ENCODE measurements around the gene TSPAN14. TPM values are rescaled to one million over a fixed set of nuclear protein-coding genes. Genes with fewer than 3 reads are reported as not detected.
A peak's percentile ranks its signal among the peaks of the same experiment; 100 is the strongest.

The TSPAN14 gene
- total and polyA plus RNA-seq, 2 of the 8 experiments (the other 6 are each of a cell fraction or from before 2014, with no cell fraction given) = 47.4 to 57.8 TPM

- Histone ChIP-seq H3K56ac (replicated peaks; ENCODE audit: insufficient read length, low read depth, low read length) (no peak overlapping the region), H4K8ac (ENCODE audit: extremely low read depth, insufficient read depth, low read length) (no peak overlapping the region), H3K9me3 (ENCODE audit: insufficient read depth in 2 of 2, low read depth in 1 of 2, low read length in 1 of 2) (no peaks in the 10 kb centered on the region), H3K23ac (ENCODE audit: insufficient read length) (no peak overlapping the region), H2AFZ (ENCODE audit: low read length) (no peak overlapping the region), H3K4me1 (replicated peaks in 1 of 4; ENCODE audit: control insufficient read depth in 3 of 4, insufficient read depth in 4 of 4, low read length in 3 of 4) (no peaks in the 10 kb centered on the region), H2BK5ac (ENCODE audit: low read depth, low read length) (no peak overlapping the region), H3K27ac (ENCODE audit: low read depth, low read length) (no peak overlapping the region), H3K4ac (replicated peaks; ENCODE audit: insufficient read length, low read depth, low read length) (no peak overlapping the region), H3K36me3 (ENCODE audit: control insufficient read depth in 2 of 4, insufficient read depth in 4 of 4, low read length in 3 of 4) (no peaks in the 10 kb centered on the region), H2BK15ac (ENCODE audit: low read length) (no peak overlapping the region), H3K4me3 (ENCODE audit: extremely low read depth in 1 of 4, insufficient read depth in 2 of 4, low read depth in 3 of 4, low read length in 4 of 4) (no peak overlapping the region), H3K23me2 (ENCODE audit: low read depth, low read length) (no peaks in the 10 kb centered on the region), H3K27me3 (replicated peaks in 1 of 4; ENCODE audit: control insufficient read depth in 3 of 4, extremely low read depth in 1 of 4, insufficient read depth in 3 of 4, low read length in 3 of 4) (no peaks in the 10 kb centered on the region; a peak in 1 of 7 replicates), H2BK12ac (ENCODE audit: low read depth, low read length) (no peak overlapping the region), H4K20me1 (replicated peaks in 1 of 2; ENCODE audit: control insufficient read depth in 1 of 2, insufficient read depth in 2 of 2, low read length in 2 of 2) (no peaks in the 10 kb centered on the region), H3K9ac (replicated peaks in 1 of 4; ENCODE audit: extremely low read depth in 1 of 4, low read depth in 3 of 4, low read length in 3 of 4) (no peak overlapping the region), H3K18ac (ENCODE audit: extremely low read depth, low read length) (no peak overlapping the region), H4K91ac (replicated peaks; ENCODE audit: insufficient read length, low read length) (no peak overlapping the region), H3K79me1 (ENCODE audit: low read depth, low read length) (no peaks in the 10 kb centered on the region), H2BK20ac (ENCODE audit: low read length) (no peak overlapping the region), H2BK120ac (replicated peaks; ENCODE audit: low read depth, low read length) (no peak overlapping the region), H3K14ac (ENCODE audit: insufficient read length) (no peak overlapping the region), H2AK5ac (ENCODE audit: low read depth, low read length) (no peak overlapping the region), H3K4me2 (ENCODE audit: insufficient read depth in 1 of 2, low read depth in 2 of 2, low read length in 2 of 2) (no peak overlapping the region), H3K79me2 (ENCODE audit: control insufficient read depth in 1 of 2, insufficient read depth in 2 of 2, low read length in 2 of 2) (no peaks in the 10 kb centered on the region), H4K5ac (ENCODE audit: insufficient read length, low read depth, low read length) (no peak overlapping the region)
- ChIA-PET POLR2A (ENCODE audit: partially characterized antibody) (interaction anchor here (1.1 kb wide), 1 partner anchor 89 kb away, joined by 3 read pairs; no protein-coding TSS in a partner anchor), CTCF (ENCODE audit: partially characterized antibody) (interaction anchor here (0.5 to 1.2 kb wide), 2 partner anchors 98 to 159 kb away, joined by 3 read pairs; no protein-coding TSS in a partner anchor)
- FAIRE-seq (no peak), DNase-seq (ENCODE audit: low read depth in 1 of 2, low spot score in 2 of 2) (peak in 1 of 2 experiments; percentile 14)
- 88% methylated on average over 4 of the region's 4 CpGs; no CpG with 5 or more reads in 1 of the 2 experiments for WGBS, 2 experiments (ENCODE audit: extremely low coverage in 1 of 2, insufficient coverage in 1 of 2, insufficient read length in 1 of 2, insufficient replicate concordance in 2 of 2, low coverage in 1 of 2, low lambda C conversion rate in 2 of 2, missing lambda C conversion rate in 1 of 2)
- TF ChIP-seq TAF1 (IDR thresholded peaks at IDR 0.05; ENCODE audit: low read depth, low read length) = no peak
- TF ChIP-seq MAFK (IDR thresholded peaks at IDR 0.05; ENCODE audit: low read depth, low read length) = no peak
- TF ChIP-seq PHF8 (conservative IDR thresholded peaks at IDR 0.05; ENCODE audit: low read depth, low read length) = no peak
- TF ChIP-seq SIRT6 (IDR thresholded peaks at IDR 0.05; ENCODE audit: low read length) = no peak
- TF ChIP-seq JUN (IDR thresholded peaks at IDR 0.05; ENCODE audit: low read depth, low read length) = no peak
- no peak for TF ChIP-seq NANOG (IDR thresholded peaks at IDR 0.05; ENCODE audit: insufficient read depth, low read depth, low read length, poor library complexity, severe bottlenecking)
- TF ChIP-seq CTCF (IDR thresholded peaks at IDR 0.05; ENCODE audit: control extremely low read depth in 1 of 3, insufficient read depth in 1 of 3, low read depth in 1 of 3, low read length in 3 of 3) = no peak
- TF ChIP-seq ATF2 (IDR thresholded peaks at IDR 0.05; ENCODE audit: low read length) = no peak
- TF ChIP-seq SAP30 (IDR thresholded peaks at IDR 0.05; ENCODE audit: insufficient read depth, insufficient replicate concordance, low read length) = no peak
- no peak for TF ChIP-seq CHD1 (IDR thresholded peaks at IDR 0.05; ENCODE audit: low read depth, low read length)
Measured at GRCh38 chr10:80542053-80542452, 87.9 kb downstream of the TSPAN14 start.
